WI38 (cell line): ENCODE results near the gene SHC3.

ENCODE experiments used
- H3K4me3 ChIP-seq: 2 replicates; pipeline ENCODE4 v1.5.1; 2011; ENCODE audit warnings: low read depth, mild to moderate bottlenecking, control low read depth, low read length
- TF ChIP-seq, protein P1 (sequence below): IDR thresholded peaks from 2 replicates; pipeline ENCODE4 v1.5.1; 2012; ENCODE audit warnings: low read depth, mild to moderate bottlenecking, control low read depth, low read length

Gene SHC3

DNA sequence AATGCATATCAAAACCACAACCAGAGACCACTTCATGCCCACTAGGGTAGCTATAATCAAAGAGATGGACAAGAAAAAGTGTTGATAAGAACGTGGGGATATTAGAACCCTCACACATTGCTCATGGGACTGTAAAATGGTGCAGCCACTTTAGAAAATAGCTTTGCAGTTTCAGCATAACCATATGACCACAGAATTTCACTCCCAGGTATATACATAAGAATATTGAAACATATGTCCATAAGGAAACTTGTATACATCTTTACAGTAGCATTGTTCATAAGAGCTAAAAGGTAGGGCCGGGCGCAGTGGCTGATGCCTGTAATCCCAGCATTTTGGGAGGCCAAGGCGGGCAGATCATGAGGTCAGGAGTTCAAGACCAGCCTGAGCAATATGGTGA, 131.0 kb downstream of the SHC3 start:
- TF ChIP-seq, protein P1, sequence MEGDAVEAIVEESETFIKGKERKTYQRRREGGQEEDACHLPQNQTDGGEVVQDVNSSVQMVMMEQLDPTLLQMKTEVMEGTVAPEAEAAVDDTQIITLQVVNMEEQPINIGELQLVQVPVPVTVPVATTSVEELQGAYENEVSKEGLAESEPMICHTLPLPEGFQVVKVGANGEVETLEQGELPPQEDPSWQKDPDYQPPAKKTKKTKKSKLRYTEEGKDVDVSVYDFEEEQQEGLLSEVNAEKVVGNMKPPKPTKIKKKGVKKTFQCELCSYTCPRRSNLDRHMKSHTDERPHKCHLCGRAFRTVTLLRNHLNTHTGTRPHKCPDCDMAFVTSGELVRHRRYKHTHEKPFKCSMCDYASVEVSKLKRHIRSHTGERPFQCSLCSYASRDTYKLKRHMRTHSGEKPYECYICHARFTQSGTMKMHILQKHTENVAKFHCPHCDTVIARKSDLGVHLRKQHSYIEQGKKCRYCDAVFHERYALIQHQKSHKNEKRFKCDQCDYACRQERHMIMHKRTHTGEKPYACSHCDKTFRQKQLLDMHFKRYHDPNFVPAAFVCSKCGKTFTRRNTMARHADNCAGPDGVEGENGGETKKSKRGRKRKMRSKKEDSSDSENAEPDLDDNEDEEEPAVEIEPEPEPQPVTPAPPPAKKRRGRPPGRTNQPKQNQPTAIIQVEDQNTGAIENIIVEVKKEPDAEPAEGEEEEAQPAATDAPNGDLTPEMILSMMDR = no peak
- H3K4me3 ChIP-seq = no peak overlapping the region

DNA sequence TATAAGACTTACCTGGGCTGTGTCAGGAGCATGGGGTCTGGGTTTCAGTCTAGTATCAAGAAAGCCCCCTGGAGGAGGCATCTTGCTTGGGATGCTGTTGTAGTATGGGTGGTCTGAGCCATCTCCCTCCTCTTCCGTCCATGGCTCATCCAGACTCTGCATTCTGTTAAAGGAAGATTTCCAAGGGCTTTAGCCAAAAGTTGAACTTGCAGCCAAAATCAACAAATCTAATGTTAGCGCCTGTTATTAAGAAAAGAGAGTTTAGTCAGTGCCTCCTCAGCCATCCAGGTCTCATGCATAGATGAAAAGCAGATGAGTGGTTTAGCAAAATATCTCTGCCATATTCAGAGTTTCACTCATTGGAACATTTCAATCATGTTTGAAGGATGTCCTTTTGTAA, 131.8 kb downstream of the SHC3 start:
- no peak overlapping the region for H3K4me3 ChIP-seq
- TF ChIP-seq, protein P1 = no peak

DNA sequence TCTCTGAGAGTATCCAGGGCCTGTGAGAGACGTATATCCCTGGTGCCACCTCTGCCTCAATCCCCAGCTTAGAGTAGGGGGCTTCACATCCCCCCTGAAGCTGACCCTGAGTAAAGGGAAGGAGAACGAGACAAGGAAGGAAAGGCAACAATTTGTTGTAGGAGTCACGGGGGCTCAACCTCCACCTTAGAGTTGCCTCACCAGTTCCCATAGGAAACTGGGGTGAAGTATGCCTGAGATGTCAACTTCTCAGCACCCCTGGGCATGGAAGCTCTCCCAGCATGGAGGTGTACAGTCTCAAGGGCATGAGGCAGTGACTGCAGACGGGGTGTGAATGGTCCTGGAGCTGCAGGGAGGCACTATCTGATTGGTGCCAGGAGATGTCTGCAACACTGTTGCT, 133.7 kb downstream of the SHC3 start:
- TF ChIP-seq, protein P1 = no peak
- no peak overlapping the region for H3K4me3 ChIP-seq

DNA sequence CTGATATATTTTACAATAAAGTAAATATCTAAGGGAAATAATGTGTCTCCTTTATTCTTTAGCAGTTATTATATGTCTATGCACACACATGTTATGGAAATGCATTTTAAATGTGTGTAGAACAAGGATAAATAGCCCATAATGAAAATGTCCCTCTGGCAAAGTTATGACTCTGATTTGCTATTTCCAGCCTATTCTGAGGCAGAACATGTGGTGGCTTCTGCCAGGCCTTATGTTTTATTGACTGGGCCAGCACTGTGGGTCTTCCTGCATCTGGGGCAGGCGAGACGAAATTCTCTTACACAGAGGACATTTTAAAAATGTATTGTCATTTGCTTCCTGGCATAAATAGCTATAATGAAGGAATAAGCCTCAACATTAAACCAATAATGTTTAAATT, 134.5 kb downstream of the SHC3 start:
- TF ChIP-seq, protein P1 = no peak
- H3K4me3 ChIP-seq = no peak overlapping the region

DNA sequence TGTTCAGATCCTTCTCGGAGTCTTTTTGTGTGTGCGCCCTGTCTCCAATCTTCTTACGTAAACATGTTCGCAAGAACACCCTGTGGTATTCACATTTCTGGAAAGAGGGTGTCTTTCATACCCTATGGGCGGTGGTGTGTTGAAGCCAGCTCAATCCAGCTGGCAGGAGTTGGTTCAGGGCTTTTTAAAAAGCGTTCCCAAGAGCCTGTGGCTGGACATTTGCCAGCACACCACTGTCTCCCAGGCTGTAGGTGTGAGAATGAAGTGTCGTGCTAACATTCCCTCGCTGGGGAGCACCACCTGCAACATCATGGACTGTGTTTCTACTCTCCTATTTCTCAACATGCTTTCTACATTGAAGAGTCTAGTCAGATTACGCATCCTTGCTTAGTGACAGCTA, 135.6 kb downstream of the SHC3 start:
- no peak overlapping the region for H3K4me3 ChIP-seq
- TF ChIP-seq, protein P1 = no peak

DNA sequence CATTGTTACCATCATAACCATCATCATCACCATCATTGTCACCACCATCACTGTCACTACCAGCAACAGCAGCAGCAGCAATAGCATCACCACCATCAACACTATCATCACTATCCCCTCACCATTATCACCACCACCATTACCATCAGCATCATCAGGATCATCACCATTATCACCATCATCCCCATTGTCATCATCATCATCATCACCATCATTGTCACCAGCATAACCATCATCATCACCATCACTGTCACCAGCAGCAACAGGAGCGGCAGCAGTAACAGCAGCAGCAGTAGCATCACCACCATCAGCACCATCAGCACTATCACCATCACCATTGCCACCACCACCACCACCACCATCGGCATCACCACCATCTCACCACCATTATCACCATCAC, 139.0 kb downstream of the SHC3 start:
- TF ChIP-seq, protein P1 = no peak
- no peak overlapping the region for H3K4me3 ChIP-seq

DNA sequence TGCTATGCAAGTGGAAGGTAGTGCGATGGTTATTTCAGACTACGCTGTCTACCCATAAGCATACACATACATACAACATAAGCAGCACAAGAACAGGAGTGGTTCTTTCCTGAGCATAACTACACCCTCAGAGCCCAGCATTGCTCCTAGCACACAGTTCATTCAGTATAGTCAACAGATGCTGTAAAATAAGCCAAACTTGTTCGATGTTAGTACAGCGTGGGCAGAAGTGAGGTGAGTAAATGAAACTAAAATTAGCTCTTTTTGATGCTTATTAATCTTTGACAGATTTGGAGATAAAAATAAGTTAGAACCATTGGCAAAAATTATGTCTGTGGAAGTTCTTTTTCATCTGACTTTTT, 139.5 kb downstream of the SHC3 start:
- H3K4me3 ChIP-seq = no peak overlapping the region; the same call in 1 of the 2 replicates
- TF ChIP-seq, protein P1 = no peak
